K562 (cell line): ENCODE measurements around the gene GNAQ. TPM values are rescaled to one million over a fixed set of nuclear protein-coding genes. Genes with fewer than 3 reads are reported as not detected.

Experiments
- ATAC-seq: fragments of 200-7000 bp; cut with Tn5 transposase; 3 replicates; pipeline ENCODE4 v1.9.1; 2020; ENCODE audit warnings: moderate library complexity
- BruUV-seq: library from RNA; stranded (reverse); fragments of 400-500 nt; replicated peaks from 2 replicates; lab custom pipeline; 2021; lab: Mats Ljungman, UMichigan
- CTCF ChIA-PET: fragments of 300-600 bp; formaldehyde crosslinking; extraction: SDS; loops from one replicate; lab custom pipeline; 2021; ENCODE audit warnings: low intra/inter-chr PET ratio; lab: Yijun Ruan, JAX
- POLR2A ChIA-PET: fragments of 300-600, 350-650 bp; sonication (Branson Sonifier 250); formaldehyde crosslinking; extraction: SDS; loops from one replicate; lab custom pipeline; 2021; ENCODE audit warnings: antibody characterized with exemption, inconsistent platforms; lab: Yijun Ruan, JAX
- DNase-seq, 4 experiments: peaks; one replicate each; pipeline versions ENCODE4 v3.0.0 to v3.0.0-alpha.2; 2011 to 2018; ENCODE audit warnings: low spot score in 3 of 4, mixed read lengths in 3 of 4; ENCODE audit errors: extremely low read depth in 1 of 4
- FAIRE-seq: peaks from 2 replicates; lab custom pipeline; 2011; peaks lifted over from hg19 to GRCh38; lab: Jason Lieb, UNC
- H2AFZ ChIP-seq: 2 replicates; pipeline ENCODE4 v1.6.0; 2011; ENCODE audit warnings: low read depth, low read length, control low read depth, inconsistent platforms
- H3K27ac ChIP-seq: fragments of 200-600 bp; 3 replicates; pipeline ENCODE4 v1.8.0; 2011; ENCODE audit warnings: low read depth, mild to moderate bottlenecking, control low read depth, inconsistent platforms, low read length, moderate library complexity, mixed read lengths; ENCODE audit errors: extremely low read depth
- H3K27me3 ChIP-seq, 2 experiments: fragments of 300-600 bp in 1 of 2; 2 replicates in 1 of 2; 3 replicates in 1 of 2; pipeline versions ENCODE4 v1.6.0 to v1.8.0; 2011; ENCODE audit warnings: inconsistent platforms in 2 of 2, low read length in 2 of 2, mild to moderate bottlenecking in 1 of 2, mixed read lengths in 1 of 2, moderate library complexity in 1 of 2; ENCODE audit not compliant: control insufficient read depth in 2 of 2, insufficient read depth in 2 of 2
- H3K36me3 ChIP-seq: fragments of 300-600 bp; 3 replicates; pipeline ENCODE4 v1.8.0; 2011; ENCODE audit warnings: mild to moderate bottlenecking, low read length, inconsistent platforms; ENCODE audit not compliant: control insufficient read depth, insufficient read depth
- H3K4me1 ChIP-seq, 2 experiments: fragments of 200-600 bp in 1 of 2; replicated peaks in 1 of 2; 2 replicates in 1 of 2; 3 replicates in 1 of 2; pipeline versions ENCODE4 v1.5.1 to v1.8.0; 2011; ENCODE audit warnings: inconsistent platforms in 2 of 2, low read length in 2 of 2, mild to moderate bottlenecking in 1 of 2, mixed read lengths in 1 of 2, moderate library complexity in 1 of 2; ENCODE audit not compliant: control insufficient read depth in 2 of 2, insufficient read depth in 2 of 2
- H3K4me2 ChIP-seq: 2 replicates; pipeline ENCODE4 v1.6.1; 2011; ENCODE audit warnings: low read length, control low read depth, inconsistent platforms, mixed read lengths; ENCODE audit not compliant: insufficient read depth
- H3K4me3 ChIP-seq: fragments of 200-600 bp; sonication (generic), shearing (Covaris generic); 2 replicates; pipeline ENCODE4 v1.5.1; 2016; ENCODE audit warnings: control low read depth, inconsistent platforms
- H3K79me2 ChIP-seq: fragments of 200-600 bp; 3 replicates; pipeline ENCODE4 v1.8.0; 2011; ENCODE audit warnings: low read length, inconsistent platforms; ENCODE audit not compliant: control insufficient read depth, insufficient read depth
- H3K9ac ChIP-seq, 2 experiments: 2 replicates each; pipeline versions ENCODE4 v1.6.0 to v1.6.1; 2011; ENCODE audit warnings: low read depth in 2 of 2, low read length in 2 of 2, control low read depth in 1 of 2, inconsistent platforms in 1 of 2, mild to moderate bottlenecking in 1 of 2, mixed read lengths in 1 of 2; ENCODE audit not compliant: insufficient read depth in 1 of 2
- H3K9me1 ChIP-seq: one replicate; pipeline ENCODE4 v1.6.0; 2011; ENCODE audit warnings: inconsistent platforms, mild to moderate bottlenecking, low read length, moderate library complexity; ENCODE audit not compliant: control insufficient read depth, insufficient read depth
- H3K9me3 ChIP-seq: replicated peaks from 2 replicates; pipeline ENCODE4 v1.5.1; 2011; ENCODE audit warnings: low read depth, low read length, inconsistent platforms; ENCODE audit not compliant: control insufficient read depth, insufficient read depth
- H4K20me1 ChIP-seq: replicated peaks from 2 replicates; pipeline ENCODE4 v1.6.1; 2011; ENCODE audit warnings: low read length, inconsistent platforms, mixed read lengths; ENCODE audit not compliant: control insufficient read depth, insufficient read depth
- CEBPG ChIP-seq, 3 experiments: fragments of 200-800 bp in 1 of 3; sonication (Bioruptor generic) in 1 of 3; sonication (generic) in 1 of 3; formaldehyde crosslinking in 1 of 3; IDR thresholded peaks in 2 of 3; conservative IDR thresholded peaks in 1 of 3; 2 replicates each; pipeline versions ENCODE4 v1.6.1 to v1.8.0; 2016 to 2022; ENCODE audit warnings: missing compliant biosample characterization in 2 of 3, missing genetic modification characterization in 2 of 3, mild to moderate bottlenecking in 1 of 3, missing genetic modification reagents in 1 of 3
- HBP1 ChIP-seq: fragments of 450-650 bp; formaldehyde crosslinking; IDR thresholded peaks from 2 replicates; pipeline ENCODE4 v1.4.0; 2022; ENCODE audit warnings: missing genetic modification characterization
- POLR2A ChIP-seq: fragments of 450-650 bp; conservative IDR thresholded peaks from 2 replicates; pipeline ENCODE4 v1.6.1; 2016
- SREBF2 ChIP-seq: sonication (generic); formaldehyde crosslinking; IDR thresholded peaks from 2 replicates; pipeline ENCODE4 v1.4.0; 2020; ENCODE audit warnings: mild to moderate bottlenecking, missing genetic modification reagents
- SRF ChIP-seq, 2 experiments: fragments of 250-450, 450-650 bp in 1 of 2; sonication (Bioruptor Pico) in 1 of 2; sonication (generic) in 1 of 2; formaldehyde crosslinking; IDR thresholded peaks; 2 replicates each; pipeline versions ENCODE4 v1.5.0 to v1.5.1; 2020 to 2022; ENCODE audit warnings: mild to moderate bottlenecking in 1 of 2, missing genetic modification reagents in 1 of 2
- TRIM28 ChIP-seq: fragments of 450-650 bp; IDR thresholded peaks from 2 replicates; pipeline ENCODE4 v1.6.1; 2017
- ZBTB43 ChIP-seq: sonication (generic); formaldehyde crosslinking; IDR thresholded peaks from 2 replicates; pipeline ENCODE4 v1.8.0; 2023; ENCODE audit warnings: mild to moderate bottlenecking, missing genetic modification reagents
- ZKSCAN1 ChIP-seq: fragments of 150-350 bp; IDR thresholded peaks from 2 replicates; pipeline ENCODE4 v1.6.1; 2016; ENCODE audit warnings: low read depth, low read length
- ZNF175 ChIP-seq: fragments of 200-800 bp; sonication (Bioruptor generic); IDR thresholded peaks from 2 replicates; pipeline ENCODE4 v1.6.1; 2016; ENCODE audit warnings: low read depth, mild to moderate bottlenecking, missing genetic modification characterization, missing compliant biosample characterization
- ZNF253 ChIP-seq: fragments of 250-450 bp; sonication (Bioruptor Pico); conservative IDR thresholded peaks from 2 replicates; pipeline ENCODE4 v1.6.1; 2021; ENCODE audit warnings: mild to moderate bottlenecking
- ZNF79 ChIP-seq: fragments of 250-450 bp; sonication (Bioruptor Pico); IDR thresholded peaks from 2 replicates; pipeline ENCODE4 v1.4.0; 2020; ENCODE audit warnings: low read depth, mild to moderate bottlenecking, moderate library complexity
- WGBS: fragments of 100-300 bp; shearing (Covaris generic); methylation state at CpG from one replicate; pipeline ENCODE4 v1.1.6; 2016; ENCODE audit warnings: low coverage, mixed read lengths; ENCODE audit not compliant: insufficient coverage; ENCODE audit errors: missing lambda C conversion rate; 5-methylcytosine and 5-hydroxymethylcytosine counted together
- in situ Hi-C: fragments of 300-500 bp; cut with MboI; formaldehyde crosslinking; loops from 4 replicates; pipeline ENCODE4 v1.15.0; 2018; ENCODE audit warnings: inconsistent platforms, mixed read lengths
- intact Hi-C: fragments of 100-400 bp; cut with micrococcal nuclease; formaldehyde crosslinking; loops from 2 replicates; pipeline ENCODE4 v1.14.2; 2022
- polyA plus RNA-seq, 8 experiments: library from polyadenylated mRNA; depleted of rRNA in 4 of 8; stranded (reverse) in 5 of 8; unstranded in 3 of 8; fragments of >200 nt; fragmentation: Nextera tagmentation in 2 of 8; fragmentation: Illumina TruSeq in 1 of 8; extraction: Ambion mirVana in 2 of 8; extraction: Trizol in 1 of 8; gene quantifications; 2 replicates each; pipeline versions ENCODE4 v1.2.1 to v1.2.3, GENCODE V29; 2011 to 2014; ENCODE audit warnings: inconsistent platforms in 1 of 8, missing spikeins in 1 of 8
- total RNA-seq, 7 experiments: library from RNA; depleted of rRNA in 6 of 7; stranded (reverse); fragments of >200 nt in 6 of 7; fragmentation: Illumina TruSeq in 2 of 7; extraction: Trizol in 2 of 7; gene quantifications; 2 replicates each; pipeline versions ENCODE4 v1.2.1 to v1.2.3, GENCODE V29; 2011 to 2021; ENCODE audit warnings: low replicate concordance in 1 of 7

GNAQ gene
- total and polyA plus RNA-seq, 9 of the 15 experiments (the other 6 are each of a cell fraction or from before 2014, with no cell fraction given): 4.8 to 27.9 (median 17.5) TPM

GRCh38 chr9:78033870-78034269 is 2.3 kb upstream of the GNAQ start:
- H3K9ac ChIP-seq: no peak overlapping the region
- H3K4me3 ChIP-seq: no peak overlapping the region
- H3K9me1 ChIP-seq: no peaks in the 10 kb centered on the region
- no peak overlapping the region for H3K4me2 ChIP-seq
- H3K27me3 ChIP-seq: no peaks in the 10 kb centered on the region
- CTCF ChIA-PET: no interaction called here
- no peaks in the 10 kb centered on the region for H3K36me3 ChIP-seq
- no peak overlapping the region for H3K27ac ChIP-seq
- FAIRE-seq (no peak), DNase-seq (no peak), ATAC-seq (no peak)
- no peaks in the 10 kb centered on the region for H4K20me1 ChIP-seq
- in situ Hi-C loops (loop anchor here (10.0 kb wide), 1 partner anchor 49 kb away; no protein-coding TSS in a partner anchor), intact Hi-C loops (loop anchor here (5.0 to 10.0 kb wide), 4 partner anchors 129 to 369 kb away; no protein-coding TSS in a partner anchor)
- H3K4me1 ChIP-seq: peaks cover 10 to 16% of the 10 kb centered on the region in 2 experiments
- 69% methylated on average over 2 of the region's 2 CpGs for WGBS
- 0 out of 2 replicates have a peak overlapping the region, but pooled peaks have one; percentile 24 for H2AFZ ChIP-seq
- H3K79me2 ChIP-seq: peaks cover 28% of the 10 kb centered on the region
- POLR2A ChIA-PET: no interaction called here
- BruUV-seq: no TSS peak
- H3K9me3 ChIP-seq: no peaks in the 10 kb centered on the region
- no peak for TF ChIP-seq ZKSCAN1
- TF ChIP-seq SRF (CRISPR knock-in tag; IDR thresholded peaks at IDR 0.05): peak in 1 of 2 experiments; percentile 81; a peak in 1 of 4 replicates
- TF ChIP-seq, all 486 proteins: peak for 1

GRCh38 chr9:78032730-78033457 is 1.3 kb upstream of the GNAQ start:
- POLR2A ChIA-PET: interaction anchor here (0.6 to 0.9 kb wide), 3 partner anchors 46 to 99 kb away, joined by 3 read pairs; no protein-coding TSS in a partner anchor
- TF ChIP-seq CEBPG (CRISPR knock-in tag; IDR thresholded peaks at IDR 0.05) (no peak), CEBPG (tag; conservative IDR thresholded peaks at IDR 0.05 in 1 of 2, IDR thresholded peaks at IDR 0.05 in 1 of 2) (no peak), ZNF253 (CRISPR knock-in tag) (no peak), ZBTB43 (CRISPR knock-in tag) (no peak), HBP1 (CRISPR knock-in tag) (peak; percentile 43; the same call in 1 of the 2 replicates), TRIM28 (no peak), POLR2A (0 out of 2 replicates have a peak, but pooled peaks have one; percentile 23), ZNF175 (CRISPR knock-in tag) (no peak), ZNF79 (no peak), SREBF2 (CRISPR knock-in tag) (no peak)

More at GRCh38 chr9:78032730-78033457, 1.3 kb upstream of the GNAQ start:
- in situ Hi-C loops: loop anchor here (10.0 kb wide), 1 partner anchor 48 kb away; no protein-coding TSS in a partner anchor
- FAIRE-seq: no peak
- Histone ChIP-seq H2AFZ (peak overlapping the region; percentile 87), H3K4me2 (peak overlapping the region; percentile 70), H3K9me3 (no peaks in the 10 kb centered on the region), H3K27ac (peak overlapping the region; percentile 81), H3K27me3 (no peaks in the 10 kb centered on the region), H3K9ac (peak overlapping the region; percentile 80 to 96; a peak in 3 of 4 replicates), H3K9me1 (no peaks in the 10 kb centered on the region), H3K4me3 (peak overlapping the region; percentile 86), H3K36me3 (no peaks in the 10 kb centered on the region), H4K20me1 (no peaks in the 10 kb centered on the region), H3K79me2 (peaks cover 38% of the 10 kb centered on the region), H3K4me1 (peaks cover 10 to 15% of the 10 kb centered on the region in 2 experiments; a peak in 4 of 5 replicates)
- TSS peak; percentile 90 for BruUV-seq
- intact Hi-C loops: loop anchor here (5.0 to 10.0 kb wide), 4 partner anchors 128 to 368 kb away; no protein-coding TSS in a partner anchor
- CTCF ChIA-PET: no interaction called here
- DNase-seq: peak in 1 of 4 experiments; percentile 21
- WGBS: 9% methylated on average over 14 of the region's 14 CpGs
- no peak for ATAC-seq
